GM18858 (cell line): ENCODE data around the gene KCNQ1.

Experiments used
- ATAC-seq: cut with Tn5 transposase; IDR thresholded peaks from one replicate; pipeline ENCODE4 v1.9.1; 2021; ENCODE audit not compliant: unreplicated experiment

The KCNQ1 gene

DNA sequence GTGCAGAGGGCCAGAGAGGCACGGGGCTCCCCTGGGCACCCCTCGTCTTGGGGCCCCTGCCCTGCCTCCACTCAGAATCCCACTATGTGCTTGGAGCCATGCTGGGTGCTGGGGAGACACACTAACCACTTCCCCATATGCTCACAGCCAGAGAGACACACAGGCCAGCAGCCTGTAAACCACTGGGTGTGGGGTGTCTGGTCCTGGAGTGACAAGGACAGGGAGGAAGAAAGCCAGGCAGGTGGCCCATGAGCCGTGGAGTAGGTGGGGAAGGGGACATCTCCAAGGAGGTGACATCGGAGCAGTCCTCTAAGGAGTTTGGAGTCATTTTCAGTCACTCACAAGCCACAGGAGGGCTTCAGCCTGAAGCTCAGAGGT lies 381.9 kb downstream of the KCNQ1 start:
- no peak for ATAC-seq

GRCh38 chr11:2827256-2827655 lies 382.4 kb downstream of the KCNQ1 start:
- no peak for ATAC-seq

DNA sequence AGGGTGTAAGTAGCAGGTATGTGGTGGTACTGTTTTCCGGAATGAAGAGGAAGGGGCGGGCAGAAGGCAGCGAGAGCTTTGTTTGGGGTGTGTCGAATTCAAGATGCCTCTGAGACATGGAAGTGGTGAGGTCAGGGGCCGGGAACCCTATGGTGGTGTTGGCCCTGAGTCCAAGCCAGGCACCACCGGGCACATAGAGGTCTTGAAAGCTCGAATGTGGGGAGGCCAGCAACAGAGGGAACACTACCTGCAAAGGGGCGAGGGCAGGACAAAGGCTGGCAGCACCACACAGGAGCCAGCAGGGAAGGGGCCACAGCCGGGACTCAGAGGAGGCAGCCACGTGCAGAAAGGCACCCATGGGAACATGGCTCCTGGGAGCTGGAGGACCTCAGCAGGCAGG lies 383.0 kb downstream of the KCNQ1 start:
- ATAC-seq: no peak

DNA sequence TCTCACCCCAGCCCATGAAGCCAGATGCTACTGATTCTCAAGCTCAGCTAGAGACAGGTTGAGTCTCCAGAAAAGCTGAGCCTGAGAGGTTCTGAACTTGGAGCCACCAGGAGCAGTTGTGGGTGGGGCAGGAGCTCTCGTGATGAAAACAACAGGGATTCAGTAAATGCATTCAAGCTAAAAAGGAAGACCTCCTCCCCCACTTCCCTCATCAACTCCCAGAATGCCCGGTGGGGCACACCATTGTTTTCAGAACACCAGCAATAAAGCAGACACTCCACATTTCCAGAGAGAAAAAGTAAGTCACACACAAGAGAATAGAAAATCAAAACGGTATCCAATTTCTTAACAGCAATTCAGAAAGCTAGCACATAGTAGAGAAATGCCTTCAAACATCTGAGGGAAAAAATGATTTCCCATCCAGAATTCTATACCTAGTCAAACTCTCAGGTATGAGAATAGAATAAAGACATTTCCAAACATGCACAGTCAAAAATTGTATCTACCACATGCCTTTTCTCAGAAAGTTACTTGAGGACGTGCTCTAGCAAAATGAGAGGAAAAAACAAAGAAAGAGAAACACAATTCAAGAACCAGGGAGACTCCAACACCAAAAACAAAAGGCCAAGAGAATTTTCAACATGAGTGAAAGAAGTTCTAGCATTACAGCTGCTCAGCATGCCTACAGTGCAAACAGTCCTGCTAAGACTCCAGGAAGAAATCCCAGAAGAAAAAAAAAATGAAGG lies 383.9 kb downstream of the KCNQ1 start:
- ATAC-seq: no peak

- ATAC-seq: no peak
Measured at GRCh38 chr11:2830030-2830812, 385.4 kb downstream of the KCNQ1 start.

DNA sequence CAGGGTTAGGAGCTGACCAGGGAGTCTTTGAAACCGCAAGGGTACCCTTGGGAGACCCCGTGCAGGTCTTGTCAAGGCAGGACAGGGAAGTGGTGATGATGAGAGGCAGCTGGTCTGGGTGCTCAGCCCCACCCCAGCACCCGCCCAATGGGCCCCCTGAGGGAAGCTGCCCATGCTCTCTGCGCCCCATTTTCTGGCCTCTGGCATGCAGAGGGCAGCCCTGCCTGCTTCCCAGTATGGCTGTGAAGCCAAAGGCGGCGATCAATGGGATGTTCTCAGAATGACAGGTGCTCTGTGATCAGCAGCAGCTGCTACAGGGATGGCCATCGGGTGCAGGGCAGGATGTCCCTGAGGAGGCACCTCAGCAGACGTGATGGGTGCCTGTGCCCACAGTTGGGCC lies 386.1 kb downstream of the KCNQ1 start:
- ATAC-seq: no peak

DNA sequence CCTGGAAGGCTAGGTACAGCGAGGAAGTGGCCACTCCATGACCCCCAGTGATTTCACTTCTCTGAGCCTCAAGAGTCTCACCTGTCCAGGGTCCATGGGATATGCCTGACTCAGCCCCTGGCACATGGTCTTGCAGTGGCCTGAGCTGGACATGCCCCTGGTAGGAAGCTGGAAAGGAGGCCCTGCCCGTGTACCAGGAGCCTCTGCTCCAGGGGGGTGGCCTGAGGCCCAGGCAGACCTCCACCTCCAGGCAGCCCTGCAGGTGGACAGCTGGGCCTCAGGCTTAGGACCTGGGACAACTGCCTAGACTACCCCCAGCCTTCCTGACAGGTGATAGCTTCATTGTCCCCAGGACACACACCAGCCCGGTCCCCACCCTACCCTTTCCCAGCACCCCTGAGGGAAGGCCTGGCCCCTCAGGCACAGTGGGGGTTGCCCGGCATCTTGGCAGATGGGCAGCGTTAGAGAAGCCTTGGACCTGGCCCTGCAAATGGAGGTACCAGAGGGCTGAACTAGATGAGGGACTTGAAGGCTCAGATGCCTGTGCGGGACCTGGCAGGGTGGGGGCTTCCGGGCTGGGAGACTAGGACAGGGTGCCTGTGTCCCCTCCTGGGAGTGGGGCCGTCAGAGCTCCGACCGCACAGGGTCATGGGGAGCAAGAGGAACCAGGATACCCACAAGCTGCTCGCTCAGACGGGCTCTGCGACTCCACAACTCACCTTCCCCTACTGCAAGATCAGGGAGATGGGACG lies 387.1 kb downstream of the KCNQ1 start:
- no peak for ATAC-seq

DNA sequence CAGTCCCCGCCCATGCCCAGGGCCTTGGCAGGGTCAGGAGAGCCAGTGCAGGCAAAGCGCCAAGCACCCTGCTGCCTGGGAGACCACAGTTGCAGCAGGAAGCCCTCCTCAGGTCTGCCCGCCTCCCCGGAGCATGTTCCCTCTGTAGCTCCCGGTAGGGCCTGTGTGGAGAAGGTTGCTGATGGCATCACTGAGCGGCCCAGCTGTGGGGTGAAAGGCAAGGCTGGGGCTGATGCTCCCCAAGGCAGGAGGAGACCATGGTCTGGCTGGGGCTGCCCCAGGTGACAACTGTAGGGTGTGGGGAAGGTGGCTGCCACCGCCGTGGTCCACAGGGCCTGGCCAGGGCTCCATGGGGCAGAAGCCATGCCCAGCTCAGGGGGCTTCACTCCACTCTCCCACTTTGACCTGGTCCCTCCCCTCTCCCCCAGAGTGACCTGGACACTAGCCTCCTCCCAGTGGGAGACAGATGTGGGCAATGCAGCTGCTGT lies 387.8 kb downstream of the KCNQ1 start:
- no peak for ATAC-seq

GRCh38 chr11:2833051-2833715 lies 388.4 kb downstream of the KCNQ1 start:
- ATAC-seq: no peak

DNA sequence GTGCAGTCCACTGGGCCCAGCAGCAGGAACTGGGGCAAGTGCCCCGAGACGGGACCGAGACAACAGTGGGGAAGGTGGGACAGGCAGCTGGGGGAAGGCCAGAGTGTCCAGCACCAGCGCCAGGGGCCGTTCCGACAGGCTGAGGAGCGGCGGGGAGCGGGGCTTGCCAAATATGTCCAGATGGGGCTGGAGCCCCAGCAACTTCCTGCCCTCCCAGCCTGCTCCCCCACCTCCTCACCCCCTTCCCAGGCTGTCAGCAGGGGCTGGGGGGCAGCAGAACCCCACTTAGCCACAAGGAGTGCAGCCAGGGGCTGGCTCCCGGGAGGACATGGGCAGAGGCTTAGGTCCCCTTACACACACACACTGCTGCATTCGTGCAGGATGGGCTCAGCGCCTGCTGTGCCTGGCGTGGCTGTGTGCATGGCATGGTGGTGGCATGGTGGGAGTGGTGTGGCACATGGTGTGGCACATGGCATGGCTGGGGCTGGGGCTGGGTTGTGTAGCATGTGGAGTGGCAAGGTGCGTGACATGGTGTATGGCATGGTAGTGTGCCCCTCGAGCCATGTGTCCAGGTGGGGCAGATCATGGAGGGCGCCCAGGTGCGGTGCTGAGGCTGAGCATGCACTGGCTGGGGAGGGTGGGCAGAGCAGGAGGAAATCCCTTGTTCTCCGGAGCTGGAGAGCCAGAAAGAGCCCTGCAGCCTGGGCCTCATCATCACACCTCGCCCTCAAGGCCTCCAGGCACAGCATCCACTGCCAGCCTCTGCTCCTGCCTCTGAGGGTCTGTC lies 389.1 kb downstream of the KCNQ1 start:
- no peak for ATAC-seq

GRCh38 chr11:2834503-2835273 lies 389.9 kb downstream of the KCNQ1 start:
- ATAC-seq: no peak

DNA sequence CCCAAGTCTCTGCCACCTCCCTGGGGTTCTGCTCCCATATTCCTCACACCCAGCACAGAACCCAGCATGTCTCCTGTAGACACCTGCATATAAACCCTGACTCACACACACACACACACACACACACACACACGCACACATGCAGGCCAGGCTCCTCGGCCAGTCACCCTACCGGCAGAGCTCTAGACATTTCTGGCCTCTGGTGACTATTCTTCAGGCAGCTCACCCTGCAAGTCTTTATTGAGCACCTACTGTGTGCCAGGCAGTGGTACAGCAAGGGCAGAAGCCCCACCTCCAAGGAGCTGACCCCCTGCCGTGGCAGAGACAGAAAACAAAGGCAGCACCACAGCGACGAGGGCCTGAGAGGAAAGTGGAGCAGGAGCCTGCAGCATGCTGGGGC lies 390.5 kb downstream of the KCNQ1 start:
- ATAC-seq: no peak

GRCh38 chr11:2835751-2836150 lies 390.9 kb downstream of the KCNQ1 start:
- ATAC-seq: no peak

- no peak for ATAC-seq
Measured at GRCh38 chr11:2836315-2837095, 391.7 kb downstream of the KCNQ1 start.

DNA sequence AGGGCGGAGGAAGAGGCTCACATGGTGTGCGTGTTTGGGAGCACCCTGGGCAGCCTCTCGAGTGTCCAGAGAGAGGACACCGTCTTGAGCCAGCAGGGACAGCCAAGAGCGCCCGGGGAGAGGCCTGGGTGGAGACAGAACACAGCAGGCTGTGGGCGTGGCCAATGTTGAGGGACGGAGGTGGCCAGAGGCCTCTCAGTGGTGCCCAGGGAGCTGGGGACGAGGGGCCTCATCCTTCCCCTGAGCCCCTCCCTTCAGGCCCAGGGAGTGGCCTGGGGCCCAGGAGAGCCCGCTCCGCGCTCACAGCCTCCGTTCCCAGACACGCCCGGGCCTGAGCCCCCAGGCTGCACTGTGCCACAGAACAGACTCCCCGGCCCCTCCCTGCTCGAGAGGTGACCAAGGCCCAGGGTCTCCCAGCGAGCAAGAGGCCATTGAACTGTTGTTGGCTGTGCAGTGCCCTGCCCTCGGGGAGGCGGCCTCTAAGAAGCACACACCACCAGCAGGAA lies 392.3 kb downstream of the KCNQ1 start:
- ATAC-seq: no peak

DNA sequence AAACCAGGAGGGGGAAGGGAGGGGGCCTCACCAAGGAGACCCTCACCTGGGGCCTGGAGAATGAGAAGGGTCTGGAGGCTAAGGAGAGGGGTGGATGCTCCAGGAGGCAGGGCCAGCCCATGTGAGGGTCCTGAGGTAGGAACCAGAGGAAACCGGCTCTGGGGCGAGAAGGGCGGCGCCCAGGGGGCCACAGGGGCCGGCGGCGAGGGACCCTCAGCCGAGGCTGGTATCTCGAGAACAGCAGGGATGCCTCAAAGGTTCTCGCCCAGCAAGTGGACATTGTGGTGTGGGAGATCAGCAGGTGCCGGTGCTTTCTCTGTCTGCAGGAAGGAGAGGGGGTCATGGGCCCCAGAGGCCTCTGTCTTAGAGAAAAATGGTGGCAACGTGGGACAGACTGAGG lies 392.8 kb downstream of the KCNQ1 start:
- ATAC-seq: no peak

DNA sequence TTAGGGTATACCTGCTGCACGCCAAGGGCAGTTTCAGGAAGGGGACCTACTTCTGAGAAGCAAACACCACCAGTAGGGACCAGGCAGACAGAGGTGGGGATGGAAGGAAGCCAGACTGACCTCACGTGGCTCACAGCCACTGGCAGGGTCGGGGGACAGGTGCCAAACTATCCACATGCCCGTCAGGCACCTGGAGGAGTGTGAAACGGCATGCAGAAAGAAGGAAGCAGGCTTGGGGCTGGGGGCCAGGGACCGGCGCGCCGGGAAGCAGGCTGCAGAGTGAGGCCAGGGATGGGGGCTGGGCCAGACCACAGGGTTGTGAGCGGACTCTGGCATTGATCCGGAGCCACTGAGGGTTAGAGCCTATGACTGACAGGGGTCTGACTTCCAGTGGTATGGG lies 393.3 kb downstream of the KCNQ1 start:
- no peak for ATAC-seq

DNA sequence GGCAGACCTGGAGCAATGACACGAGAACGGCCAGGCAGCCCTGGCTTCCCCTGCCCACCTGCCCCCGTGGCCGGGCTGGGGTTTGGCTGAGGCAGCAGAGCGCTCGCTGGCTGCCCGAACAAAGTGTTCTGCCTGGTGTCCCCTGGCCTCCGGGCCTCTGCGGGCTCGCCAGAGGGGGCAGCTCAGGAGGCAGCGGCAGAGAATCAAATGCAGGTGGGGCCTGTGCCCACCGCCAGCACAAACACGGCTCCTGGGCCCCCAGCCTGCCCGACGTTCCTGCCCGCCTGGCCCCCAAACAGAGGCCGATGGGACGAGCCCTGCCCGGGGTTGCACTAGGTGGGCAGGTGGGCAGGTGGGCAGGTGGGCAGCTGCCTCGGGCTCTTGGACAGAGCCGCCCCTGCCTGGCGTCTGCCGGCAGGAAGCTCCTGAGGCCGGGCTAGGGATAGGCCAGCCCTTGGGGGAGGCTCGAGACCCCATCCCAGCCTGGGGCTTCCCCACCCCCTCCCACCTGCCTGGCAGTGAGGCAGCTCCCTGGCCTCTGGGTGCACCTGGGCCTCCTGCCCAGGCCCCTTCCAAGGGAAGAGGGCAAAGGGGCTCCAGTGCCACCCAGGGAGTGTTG lies 394.0 kb downstream of the KCNQ1 start:
- no peak for ATAC-seq
